Effector CD8-positive, alpha-beta T cell (primary cell): Measurements from ENCODE around the gene HOMER3.
"Not testable (repeated sequence)": the region's sequence is repeated elsewhere in the genome, so short reads cannot be mapped to it uniquely, and the experiment has no call there.

Experiments
- DNase-seq: peaks from one replicate; lab custom pipeline; 2025; lab: John Stamatoyannopoulos, UW

The HOMER3 gene

GRCh38 chr19:18902519-18902918, 38.5 kb downstream of the HOMER3 start:
- not testable (repeated sequence) for DNase-seq

- DNase-seq = no peak
Observed at GRCh38 chr19:18901491-18901890, 39.5 kb downstream of the HOMER3 start.

GRCh38 chr19:18900700-18901481, 40.1 kb downstream of the HOMER3 start:
- no peak for DNase-seq

- no peak for DNase-seq
Observed at GRCh38 chr19:18899624-18900560, 41.1 kb downstream of the HOMER3 start.

GRCh38 chr19:18898607-18899408, 42.2 kb downstream of the HOMER3 start:
- DNase-seq = no peak

- DNase-seq = no peak
Observed at GRCh38 chr19:18898081-18898606, 42.9 kb downstream of the HOMER3 start.

GRCh38 chr19:18897094-18898029, 43.7 kb downstream of the HOMER3 start:
- no peak for DNase-seq

- DNase-seq = no peak
Observed at GRCh38 chr19:18896421-18896841, 44.6 kb downstream of the HOMER3 start.

- DNase-seq = no peak
Observed at GRCh38 chr19:18895824-18896341, 45.1 kb downstream of the HOMER3 start, which contains the start of gene CERS1. TSS of gene CERS1 (minus strand) at chr19:18896158. CDS start at chr19:18896072, 86 bp downstream.

- DNase-seq = no peak
Observed at GRCh38 chr19:18895038-18895823, 45.8 kb downstream of the HOMER3 start.

GRCh38 chr19:18894254-18895037, 46.6 kb downstream of the HOMER3 start:
- no peak for DNase-seq

- DNase-seq = no peak
Observed at GRCh38 chr19:18893587-18894253, 47.3 kb downstream of the HOMER3 start.

GRCh38 chr19:18889949-18890745, 50.9 kb downstream of the HOMER3 start:
- DNase-seq = no peak

- no peak for DNase-seq
Observed at GRCh38 chr19:18886972-18887371, 54.0 kb downstream of the HOMER3 start.

- DNase-seq = no peak
Observed at GRCh38 chr19:18883526-18884304, 57.3 kb downstream of the HOMER3 start.

- DNase-seq = no peak
Observed at GRCh38 chr19:18881491-18881890, 59.5 kb downstream of the HOMER3 start.
